ENCODE measurements around the gene GRAMD2B.

The GRAMD2B gene

DNA sequence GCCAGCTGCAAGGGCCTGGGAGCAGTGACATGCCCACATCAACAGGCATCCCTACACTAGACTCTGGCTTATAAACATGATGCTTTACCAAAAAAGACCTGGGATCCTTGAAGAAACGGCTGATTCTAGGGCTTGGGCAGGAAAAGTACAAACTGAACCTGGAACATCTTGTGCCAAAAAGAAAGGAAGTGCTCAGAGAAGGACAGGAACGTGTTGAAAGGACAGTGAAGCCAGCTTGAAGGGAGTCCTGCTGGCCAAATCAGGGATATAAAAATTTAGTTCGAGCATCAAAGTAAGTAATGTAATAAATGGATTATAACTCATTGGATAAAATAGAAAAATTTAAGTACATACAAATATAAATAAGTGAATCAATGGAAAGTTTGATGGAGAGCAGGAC is 113.7 kb downstream of the GRAMD2B start:
- no peak for DNase-seq (ENCODE audit: low read depth in 3 of 3)

GRCh38 chr5:126538579-126538978 is 115.4 kb downstream of the GRAMD2B start:
- no peak for DNase-seq (ENCODE audit: low read depth in 3 of 3)

- no peak for DNase-seq (ENCODE audit: low read depth in 3 of 3)
Observed at GRCh38 chr5:126540631-126541030, 117.4 kb downstream of the GRAMD2B start.

DNA sequence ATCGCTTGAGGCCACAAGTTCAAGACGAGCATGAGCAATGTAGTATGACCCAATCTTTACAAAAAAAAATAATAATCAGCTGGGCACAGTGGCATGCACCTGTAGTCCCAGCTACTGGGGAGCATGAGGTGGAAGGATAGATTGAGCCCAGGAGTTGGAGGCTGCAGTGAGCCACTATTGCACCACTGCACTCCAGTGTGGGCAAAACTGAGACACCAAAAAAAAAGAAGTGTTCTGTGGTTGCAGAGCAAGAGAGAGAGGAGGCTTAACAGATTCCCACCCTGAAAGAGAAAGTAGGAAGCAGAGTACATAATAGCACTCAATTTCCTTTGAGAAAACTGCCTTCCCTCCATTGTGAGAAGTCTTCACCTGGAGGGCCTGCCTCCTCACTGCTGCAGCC is 119.2 kb downstream of the GRAMD2B start:
- no peak for DNase-seq (ENCODE audit: low read depth in 3 of 3)

DNA sequence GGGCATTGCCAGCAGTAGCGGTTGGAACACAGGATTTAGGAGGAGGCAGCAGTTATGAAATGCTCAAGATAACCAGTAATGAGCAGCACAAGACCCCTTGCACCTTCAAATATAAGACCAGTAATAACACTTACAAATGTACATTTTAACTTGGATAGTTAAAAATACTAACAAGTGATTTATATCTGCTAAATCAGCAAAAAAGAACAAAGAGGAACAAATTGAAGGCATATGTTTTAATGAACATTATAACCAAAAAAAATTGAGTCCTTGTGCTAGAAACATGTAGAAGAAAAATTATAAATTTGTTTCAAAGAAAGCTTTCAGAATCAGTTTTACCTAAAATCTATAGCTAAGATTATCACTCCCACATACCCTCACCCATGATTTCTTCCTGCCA is 119.8 kb downstream of the GRAMD2B start:
- DNase-seq (ENCODE audit: low read depth in 3 of 3): no peak

DNA sequence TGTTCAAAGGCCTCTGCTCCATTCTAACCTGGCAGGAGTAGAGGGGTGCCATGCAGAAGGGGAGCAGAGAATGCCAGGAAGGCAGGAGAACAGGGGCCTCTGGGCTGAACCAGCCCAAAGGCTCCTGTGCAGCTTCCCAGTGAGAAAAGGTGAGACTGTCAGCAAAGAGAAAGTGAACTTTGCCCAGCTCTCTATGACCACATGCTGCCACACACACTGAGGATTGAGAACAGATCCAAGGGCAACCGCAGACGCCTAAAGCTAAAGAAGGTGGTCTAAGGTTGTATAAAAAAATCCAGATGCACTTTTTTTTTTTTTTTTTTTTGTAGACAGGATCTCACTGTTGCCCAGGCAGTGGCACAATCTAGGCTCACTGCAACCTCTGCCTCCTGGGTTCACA is 120.5 kb downstream of the GRAMD2B start:
- no peak for DNase-seq (ENCODE audit: low read depth in 3 of 3)

Data from stimulated activated CD4-positive, alpha-beta T cell treated with anti-CD3 and anti-CD28 coated beads, TNF-alpha, amount 100 ng/mL, for 4 hours (primary cell).